Endothelial cell (in vitro differentiated cells): ENCODE measurements around the gene CBX8. TPM values are rescaled to one million over a fixed set of nuclear protein-coding genes. Genes with fewer than 3 reads are reported as not detected.

ENCODE experiments used
- DNase-seq: peaks from one replicate; pipeline ENCODE4 v3.0.0; 2021; ENCODE audit warnings: low spot score
- H3K27ac Mint-ChIP-seq: one replicate; pipeline ENCODE4 v1.8.0; 2021; ENCODE audit warnings: mixed read lengths, inconsistent platforms; ENCODE audit not compliant: unreplicated experiment
- H3K27me3 Mint-ChIP-seq: one replicate; pipeline ENCODE4 v1.8.0; 2021; ENCODE audit warnings: mild to moderate bottlenecking, moderate library complexity, mixed read lengths, inconsistent platforms; ENCODE audit not compliant: unreplicated experiment
- H3K36me3 Mint-ChIP-seq: one replicate; pipeline ENCODE4 v1.8.0; 2021; ENCODE audit warnings: mild to moderate bottlenecking, low read depth, mixed read lengths, inconsistent platforms; ENCODE audit not compliant: unreplicated experiment
- H3K4me1 Mint-ChIP-seq: one replicate; pipeline ENCODE4 v1.8.0; 2021; ENCODE audit warnings: mild to moderate bottlenecking, mixed read lengths, inconsistent platforms; ENCODE audit not compliant: unreplicated experiment
- H3K4me3 Mint-ChIP-seq: one replicate; pipeline ENCODE4 v1.8.0; 2021; ENCODE audit warnings: mild to moderate bottlenecking, mixed read lengths, inconsistent platforms; ENCODE audit not compliant: unreplicated experiment
- H3K9me3 Mint-ChIP-seq: one replicate; pipeline ENCODE4 v1.8.0; 2021; ENCODE audit warnings: mixed read lengths, inconsistent platforms; ENCODE audit not compliant: unreplicated experiment
- CTCF ChIP-seq: fragments of 200-600 bp; sonication (generic); IDR thresholded peaks from one replicate; pipeline ENCODE4 v1.5.0; 2021; ENCODE audit warnings: antibody characterized with exemption; ENCODE audit not compliant: unreplicated experiment
- total RNA-seq: library from RNA; stranded (reverse); fragmentation: NEBNext Ultra II Directional; extraction: Animal tissue kit (Norgen Biotek cat#: 25700); gene quantifications from one replicate; pipeline ENCODE4 v1.2.1, GENCODE V29; 2021; ENCODE audit not compliant: unreplicated experiment

Gene CBX8
- total RNA-seq, 1 donor from 2014 or later = 3.3 TPM

DNA sequence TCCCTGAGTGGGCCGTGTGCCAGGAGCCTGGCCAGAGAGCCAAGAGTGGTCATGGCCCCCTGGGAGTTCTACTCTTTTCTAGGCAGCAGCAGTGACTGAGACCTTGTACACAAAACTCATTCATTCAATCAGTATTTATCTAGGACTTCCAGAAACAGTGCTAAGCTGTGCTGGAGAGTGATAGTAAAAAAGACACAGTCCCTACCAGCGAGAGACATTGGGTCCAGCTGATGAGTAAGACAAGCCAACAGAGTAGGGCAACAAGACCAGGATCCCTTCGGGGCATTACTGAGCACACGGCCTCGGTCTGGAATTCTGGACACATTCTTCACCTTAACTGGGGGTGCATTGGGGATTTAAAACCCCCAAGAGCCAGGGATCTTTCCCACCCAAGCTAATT is 22.2 kb upstream of the CBX8 start:
- H3K36me3 Mint-ChIP-seq = no peaks in the 10 kb centered on the region
- H3K27me3 Mint-ChIP-seq = peaks cover 26% of the 10 kb centered on the region
- no peak overlapping the region for H3K4me3 Mint-ChIP-seq
- TF ChIP-seq CTCF = no peak
- no peak for DNase-seq
- no peak overlapping the region for H3K27ac Mint-ChIP-seq
- H3K9me3 Mint-ChIP-seq = no peaks in the 10 kb centered on the region
- H3K4me1 Mint-ChIP-seq = peaks cover 3% of the 10 kb centered on the region

GRCh38 chr17:79818026-79818758 is 21.3 kb upstream of the CBX8 start:
- no peak overlapping the region for H3K27ac Mint-ChIP-seq
- no peak overlapping the region for H3K4me3 Mint-ChIP-seq
- peaks cover 3% of the 10 kb centered on the region for H3K4me1 Mint-ChIP-seq
- no peak for DNase-seq
- peaks cover 24% of the 10 kb centered on the region for H3K27me3 Mint-ChIP-seq
- H3K36me3 Mint-ChIP-seq = no peaks in the 10 kb centered on the region
- no peak for TF ChIP-seq CTCF
- no peaks in the 10 kb centered on the region for H3K9me3 Mint-ChIP-seq

DNA sequence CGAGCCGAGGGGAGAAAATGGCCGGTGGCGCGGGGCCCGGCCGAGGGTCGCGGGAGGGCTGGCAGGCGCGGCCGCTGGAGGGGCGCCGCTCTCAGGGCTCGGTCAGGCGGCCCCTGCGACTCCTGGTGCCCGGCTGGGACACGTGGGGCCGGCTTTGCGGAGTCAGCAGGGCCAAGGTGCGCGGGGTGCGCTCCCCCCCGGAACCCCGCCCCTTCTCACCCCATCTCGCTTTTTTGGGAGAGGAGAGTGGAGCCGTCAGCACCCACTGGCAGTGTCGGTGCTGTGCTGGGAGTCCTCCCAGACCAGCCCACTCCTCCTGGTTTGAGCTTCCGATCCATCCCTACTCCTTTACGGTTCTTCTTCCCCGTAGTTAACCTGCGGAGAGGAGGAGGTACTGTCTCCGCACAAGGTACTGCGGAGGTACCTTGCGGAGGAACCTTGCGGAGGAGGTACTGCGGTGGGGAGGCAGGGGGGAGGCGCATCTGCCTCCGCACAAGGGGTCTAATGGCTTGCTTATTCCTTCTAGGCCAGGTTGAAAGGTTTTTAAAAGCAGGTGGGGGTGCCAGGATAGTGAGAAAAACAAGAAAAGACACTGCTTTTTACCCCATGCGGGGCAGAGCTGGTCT is 19.1 kb upstream of the CBX8 start:
- Mint-ChIP-seq H3K27ac (no peak overlapping the region), H3K4me1 (peaks cover 6% of the 10 kb centered on the region), H3K36me3 (no peaks in the 10 kb centered on the region), H3K9me3 (no peaks in the 10 kb centered on the region), H3K27me3 (peaks cover 29% of the 10 kb centered on the region), H3K4me3 (no peak overlapping the region)
- peak; percentile 15 for DNase-seq
- TF ChIP-seq CTCF = no peak

DNA sequence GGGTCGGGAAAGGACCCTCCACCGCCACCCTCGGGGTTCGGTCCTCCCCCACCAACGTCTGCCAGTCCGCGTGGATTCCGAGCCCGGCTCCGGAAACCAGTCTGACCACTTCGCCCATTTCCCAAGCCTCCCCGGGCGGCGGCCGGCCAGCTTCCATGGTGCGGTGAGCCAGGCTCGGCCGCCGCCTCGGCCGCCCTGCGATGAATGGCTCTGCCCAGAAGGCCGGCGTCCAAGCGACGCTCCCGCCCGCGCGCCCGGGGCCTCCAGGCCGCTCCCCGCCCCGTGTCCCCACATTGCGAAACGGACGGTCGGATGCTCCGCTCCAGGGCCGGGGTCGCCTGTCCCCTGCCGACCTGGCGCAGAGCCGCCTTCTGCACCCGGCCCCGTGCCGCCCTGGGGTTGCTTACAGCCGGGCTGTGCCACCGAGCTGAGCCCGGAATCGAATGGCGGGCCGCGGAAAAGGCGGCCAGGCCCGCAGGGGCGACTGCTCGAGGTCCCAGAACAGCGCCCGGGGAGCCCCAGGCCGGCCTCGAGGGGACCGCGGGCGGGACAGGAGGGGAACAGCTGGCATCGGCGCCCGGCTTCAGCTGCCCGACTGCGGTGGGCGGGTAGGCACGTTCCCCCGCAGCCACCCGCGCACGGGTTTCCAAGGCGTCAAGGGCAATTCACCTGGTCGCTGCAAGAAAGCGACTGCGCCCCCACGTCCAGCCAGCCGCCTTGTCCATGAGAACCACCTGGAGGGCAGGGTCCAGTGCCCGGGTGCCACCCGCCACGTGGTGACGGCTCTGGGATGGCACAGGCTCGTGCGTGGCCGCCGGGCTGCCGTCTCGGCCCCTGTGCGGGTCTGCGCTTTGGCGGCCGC is 18.3 kb upstream of the CBX8 start:
- H3K9me3 Mint-ChIP-seq = no peaks in the 10 kb centered on the region
- peak; percentile 24 for DNase-seq
- TF ChIP-seq CTCF = no peak
- no peaks in the 10 kb centered on the region for H3K36me3 Mint-ChIP-seq
- H3K27me3 Mint-ChIP-seq = peaks cover 31% of the 10 kb centered on the region
- H3K4me3 Mint-ChIP-seq = no peak overlapping the region
- peaks cover 9% of the 10 kb centered on the region for H3K4me1 Mint-ChIP-seq
- no peak overlapping the region for H3K27ac Mint-ChIP-seq
